ENCODE measurements around the gene GAB1.

DNA sequence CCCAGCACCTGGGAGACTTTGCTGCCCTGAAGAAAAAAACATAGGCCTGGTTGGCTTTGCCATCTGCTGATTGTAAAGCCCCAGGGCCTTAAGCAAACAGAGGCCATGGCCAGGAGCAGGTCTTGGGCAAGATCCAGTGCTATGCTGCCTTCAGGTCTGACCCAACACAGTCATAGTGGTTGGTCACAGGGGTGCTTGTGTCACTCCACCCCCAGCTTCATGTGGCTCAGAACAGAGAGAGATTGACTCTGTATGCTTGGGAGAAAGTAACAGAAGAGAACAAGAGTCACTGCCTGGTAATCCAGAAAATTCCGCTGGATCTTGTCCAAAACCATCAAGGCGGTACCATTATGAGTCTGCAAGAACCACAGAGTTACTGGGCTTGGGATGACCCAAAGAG, 152.4 kb downstream of the GAB1 start:
- TF ChIP-seq POLR2A (IDR thresholded peaks at IDR 0.05) (no peak), CTCF (IDR thresholded peaks at IDR 0.05) (no peak), POLR2AphosphoS5 (IDR thresholded peaks at IDR 0.05) (no peak)

All from upper lobe of left lung (tissue), 4 donors.